OCI-LY7 (cell line): ENCODE results near the gene GALNTL6. TPM values are rescaled to one million over a fixed set of nuclear protein-coding genes. Genes with fewer than 3 reads are reported as not detected.

Experiments
- BruUV-seq: library from RNA; stranded (reverse); fragments of 400-500 nt; replicated peaks from 2 replicates; lab custom pipeline; 2021; lab: Mats Ljungman, UMichigan
- CTCF ChIA-PET: fragments of 300-600 bp; sonication (Branson Sonifier 250); formaldehyde crosslinking; loops from one replicate; lab custom pipeline; 2022; ENCODE audit warnings: antibody characterized with exemption; ENCODE audit not compliant: unreplicated experiment; lab: Charles Lee
- POLR2A ChIA-PET: fragments of 300-600 bp; sonication (Branson Sonifier 250); formaldehyde crosslinking; loops from one replicate; lab custom pipeline; 2022; ENCODE audit warnings: antibody characterized with exemption; lab: Charles Lee
- DNase-seq: peaks from one replicate; pipeline ENCODE4 v3.0.0-alpha.2; 2015; ENCODE audit warnings: low spot score
- H2AFZ ChIP-seq: fragments of 200-600 bp; sonication (generic), shearing (Covaris generic); 2 replicates; pipeline ENCODE4 v1.6.1; 2014; ENCODE audit warnings: mild to moderate bottlenecking, antibody characterized with exemption, low read length, moderate library complexity
- H3K27ac ChIP-seq: fragments of 200-600 bp; sonication (generic); 2 replicates; pipeline ENCODE4 v1.5.1; 2014; ENCODE audit warnings: mixed run types, low read depth, mild to moderate bottlenecking, moderate library complexity, low read length, inconsistent platforms; ENCODE audit not compliant: poor library complexity, severe bottlenecking
- H3K36me3 ChIP-seq: fragments of 200-600 bp; sonication (generic); 2 replicates; pipeline ENCODE4 v1.6.1; 2014; ENCODE audit warnings: mild to moderate bottlenecking, antibody characterized with exemption, low read length, moderate library complexity, mixed read lengths; ENCODE audit not compliant: insufficient read depth
- H3K4me1 ChIP-seq: fragments of 200-600 bp; sonication (generic); 2 replicates; pipeline ENCODE4 v1.5.1; 2014; ENCODE audit warnings: mild to moderate bottlenecking, low read length; ENCODE audit not compliant: insufficient read depth, poor library complexity, severe bottlenecking
- H3K4me2 ChIP-seq: fragments of 200-600 bp; sonication (generic); 2 replicates; pipeline ENCODE4 v1.6.1; 2014; ENCODE audit warnings: mild to moderate bottlenecking, low read length
- H3K4me3 ChIP-seq: fragments of 200-600 bp; sonication (generic); 2 replicates; pipeline ENCODE4 v1.5.1; 2014; ENCODE audit warnings: mild to moderate bottlenecking, low read depth, low read length; ENCODE audit not compliant: poor library complexity, severe bottlenecking
- H3K79me2 ChIP-seq: fragments of 200-600 bp; sonication (generic); 2 replicates; pipeline ENCODE4 v1.6.1; 2016; ENCODE audit warnings: low read depth, mild to moderate bottlenecking, low read length, moderate library complexity, mixed read lengths; ENCODE audit not compliant: insufficient read depth
- H3K9me2 ChIP-seq: fragments of 200-600 bp; sonication (generic); 2 replicates; pipeline ENCODE4 v1.6.1; 2016; ENCODE audit warnings: mild to moderate bottlenecking, low read length, mixed read lengths; ENCODE audit not compliant: insufficient read depth
- H3K9me3 ChIP-seq: fragments of 200-600 bp; sonication (generic); 2 replicates; pipeline ENCODE4 v1.6.1; 2014; ENCODE audit warnings: mild to moderate bottlenecking, mixed run types, low read length, mixed read lengths
- H4K20me1 ChIP-seq: fragments of 200-600 bp; sonication (generic); 2 replicates; pipeline ENCODE4 v1.6.1; 2014; ENCODE audit warnings: mild to moderate bottlenecking, antibody characterized with exemption, low read length, moderate library complexity, mixed read lengths; ENCODE audit not compliant: insufficient read depth
- CTCF ChIP-seq: fragments of 200-600 bp; sonication (generic); conservative IDR thresholded peaks from 2 replicates; pipeline ENCODE4 v1.5.1; 2014; ENCODE audit warnings: mild to moderate bottlenecking, antibody characterized with exemption, low read length, moderate library complexity, mixed read lengths
- EZH2phosphoT487 ChIP-seq: fragments of 200-600 bp; sonication (generic); IDR thresholded peaks from 2 replicates; pipeline ENCODE4 v1.6.1; 2018; ENCODE audit warnings: low read depth, borderline replicate concordance, mild to moderate bottlenecking, mixed run types, antibody characterized with exemption, low read length, moderate library complexity, mixed read lengths
- intact Hi-C: fragments of 100-400 bp; cut with micrococcal nuclease; formaldehyde crosslinking; loops from one replicate; pipeline ENCODE4 v1.10.0; 2022; ENCODE audit not compliant: unreplicated experiment
- total RNA-seq, 2 experiments: library from RNA; depleted of rRNA in 1 of 2; stranded (reverse); fragments of >200 nt in 1 of 2; shearing (Covaris generic) in 1 of 2; gene quantifications; 2 replicates each; pipeline ENCODE4 v1.2.3, GENCODE V29; 2014 to 2022

GALNTL6 gene
- total RNA-seq, 2 experiments from 2014 or later = not detected

GRCh38 chr4:173045571-173045970 is 1232.4 kb downstream of the GALNTL6 start:
- Histone ChIP-seq H3K4me1 (no peaks in the 10 kb centered on the region), H2AFZ (no peak overlapping the region), H3K9me3 (no peaks in the 10 kb centered on the region), H3K4me2 (no peak overlapping the region), H4K20me1 (no peaks in the 10 kb centered on the region), H3K4me3 (no peak overlapping the region), H3K36me3 (no peaks in the 10 kb centered on the region), H3K79me2 (no peaks in the 10 kb centered on the region), H3K27ac (no peak overlapping the region), H3K9me2 (no peaks in the 10 kb centered on the region)
- DNase-seq = no peak
- TF ChIP-seq CTCF (no peak), EZH2phosphoT487 (no peak)
- BruUV-seq = no TSS peak
- POLR2A ChIA-PET = interaction anchor here (0.7 to 0.9 kb wide), 4 partner anchors 10 to 407 kb away, joined by 3 to 4 read pairs (median 3); no protein-coding TSS in a partner anchor
- intact Hi-C loops = no loop called here
- CTCF ChIA-PET = no interaction called here

GRCh38 chr4:173046144-173046543 is 1232.9 kb downstream of the GALNTL6 start:
- no peak overlapping the region for H3K4me2 ChIP-seq
- no peak overlapping the region for H3K27ac ChIP-seq
- H3K36me3 ChIP-seq = no peaks in the 10 kb centered on the region
- ChIA-PET CTCF (no interaction called here), POLR2A (interaction anchor here (0.7 to 0.9 kb wide), 3 partner anchors 10 to 406 kb away, joined by 3 to 4 read pairs (median 3); no protein-coding TSS in a partner anchor)
- no TSS peak for BruUV-seq
- H3K79me2 ChIP-seq = no peaks in the 10 kb centered on the region
- no peak for TF ChIP-seq CTCF
- TF ChIP-seq EZH2phosphoT487 = no peak
- H3K9me3 ChIP-seq = no peaks in the 10 kb centered on the region
- no peaks in the 10 kb centered on the region for H3K9me2 ChIP-seq
- no peaks in the 10 kb centered on the region for H4K20me1 ChIP-seq
- no peak overlapping the region for H2AFZ ChIP-seq
- no peak for DNase-seq
- H3K4me3 ChIP-seq = no peak overlapping the region
- no peaks in the 10 kb centered on the region for H3K4me1 ChIP-seq
- intact Hi-C loops = no loop called here

GRCh38 chr4:173046818-173047217 is 1233.6 kb downstream of the GALNTL6 start:
- Histone ChIP-seq H3K27ac (no peak overlapping the region), H3K36me3 (no peaks in the 10 kb centered on the region), H3K9me2 (no peaks in the 10 kb centered on the region), H4K20me1 (no peaks in the 10 kb centered on the region), H3K4me3 (no peak overlapping the region), H2AFZ (no peak overlapping the region), H3K79me2 (no peaks in the 10 kb centered on the region), H3K4me2 (no peak overlapping the region), H3K9me3 (no peaks in the 10 kb centered on the region), H3K4me1 (no peaks in the 10 kb centered on the region)
- TF ChIP-seq EZH2phosphoT487 (no peak), CTCF (no peak)
- no peak for DNase-seq
- BruUV-seq = no TSS peak
- intact Hi-C loops = no loop called here
- ChIA-PET CTCF (no interaction called here), POLR2A (interaction anchor here (0.6 kb wide), 1 partner anchor 109 kb away, joined by 3 read pairs; no protein-coding TSS in a partner anchor)
